Measurements from ENCODE around the gene PTHLH.

Gene PTHLH

DNA sequence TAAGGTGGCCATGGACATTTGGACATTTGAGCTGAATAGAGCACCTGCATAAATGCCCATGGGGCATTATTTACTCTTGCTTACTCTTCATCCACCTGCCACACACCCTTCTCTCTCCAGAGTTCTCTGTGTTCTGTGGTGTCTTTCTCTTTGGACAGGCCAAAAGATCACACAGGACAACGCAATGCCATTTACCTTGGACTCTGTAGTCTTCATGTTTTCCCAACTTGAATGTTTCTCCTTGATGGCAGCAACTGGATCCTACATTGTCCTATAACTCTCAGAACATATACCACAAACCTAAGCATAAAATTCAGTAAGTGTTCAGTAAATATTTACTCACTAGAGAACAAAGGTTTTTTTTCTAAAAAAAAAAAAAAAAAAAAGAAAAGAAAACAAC, 41.7 kb upstream of the PTHLH start:
- TF ChIP-seq, protein P1, sequence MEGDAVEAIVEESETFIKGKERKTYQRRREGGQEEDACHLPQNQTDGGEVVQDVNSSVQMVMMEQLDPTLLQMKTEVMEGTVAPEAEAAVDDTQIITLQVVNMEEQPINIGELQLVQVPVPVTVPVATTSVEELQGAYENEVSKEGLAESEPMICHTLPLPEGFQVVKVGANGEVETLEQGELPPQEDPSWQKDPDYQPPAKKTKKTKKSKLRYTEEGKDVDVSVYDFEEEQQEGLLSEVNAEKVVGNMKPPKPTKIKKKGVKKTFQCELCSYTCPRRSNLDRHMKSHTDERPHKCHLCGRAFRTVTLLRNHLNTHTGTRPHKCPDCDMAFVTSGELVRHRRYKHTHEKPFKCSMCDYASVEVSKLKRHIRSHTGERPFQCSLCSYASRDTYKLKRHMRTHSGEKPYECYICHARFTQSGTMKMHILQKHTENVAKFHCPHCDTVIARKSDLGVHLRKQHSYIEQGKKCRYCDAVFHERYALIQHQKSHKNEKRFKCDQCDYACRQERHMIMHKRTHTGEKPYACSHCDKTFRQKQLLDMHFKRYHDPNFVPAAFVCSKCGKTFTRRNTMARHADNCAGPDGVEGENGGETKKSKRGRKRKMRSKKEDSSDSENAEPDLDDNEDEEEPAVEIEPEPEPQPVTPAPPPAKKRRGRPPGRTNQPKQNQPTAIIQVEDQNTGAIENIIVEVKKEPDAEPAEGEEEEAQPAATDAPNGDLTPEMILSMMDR (IDR thresholded peaks at IDR 0.05; ENCODE audit: insufficient read depth, low read length, poor library complexity, severe bottlenecking): no peak
- no peak for DNase-seq (ENCODE audit: extremely low read depth, insufficient read length)

DNA sequence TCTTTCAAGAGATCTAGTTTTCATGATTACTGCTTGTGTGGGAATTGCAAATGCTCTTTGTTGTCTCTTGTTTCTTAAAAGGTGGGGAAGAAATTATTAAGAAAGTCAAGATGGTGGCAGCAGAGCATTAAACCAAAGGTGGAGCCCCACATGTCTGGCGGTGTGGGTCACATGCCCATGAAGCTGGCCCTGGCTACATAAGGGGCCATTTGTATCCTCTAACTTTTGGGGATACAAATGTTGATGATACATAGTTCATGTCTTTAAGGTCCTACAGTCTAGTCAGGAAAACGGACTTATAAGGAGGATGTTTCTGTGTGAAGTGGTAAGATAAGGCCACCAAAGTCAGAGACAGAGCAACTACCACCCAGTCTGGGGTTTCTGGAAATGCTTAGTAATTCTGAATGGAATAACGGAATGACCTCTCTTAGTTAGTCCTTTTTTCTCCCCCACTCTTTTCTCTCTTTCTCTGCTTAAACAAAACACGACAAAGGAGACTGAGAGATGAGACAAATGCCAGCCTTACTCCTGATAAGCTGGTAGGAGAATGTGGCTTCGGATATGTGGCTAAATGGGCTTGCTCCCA, 39.9 kb upstream of the PTHLH start:
- no peak for DNase-seq (ENCODE audit: extremely low read depth, insufficient read length)
- no peaks in the 10 kb centered on the region for H3K36me3 ChIP-seq (ENCODE audit: control insufficient read depth, insufficient read depth, low read length)
- H3K27me3 ChIP-seq (replicated peaks; ENCODE audit: control insufficient read depth, insufficient read depth, low read length): no peaks in the 10 kb centered on the region; the same call in 1 of the 2 replicates
- TF ChIP-seq, protein P1 (IDR thresholded peaks at IDR 0.05; ENCODE audit: insufficient read depth, low read length, poor library complexity, severe bottlenecking): no peak
- H3K4me3 ChIP-seq (replicated peaks; ENCODE audit: low read depth, low read length): no peak overlapping the region

More for the DNA sequence above, 41.7 kb upstream of the PTHLH start:
- H3K4me3 ChIP-seq (replicated peaks; ENCODE audit: low read depth, low read length): no peak overlapping the region
- H3K27me3 ChIP-seq (replicated peaks; ENCODE audit: control insufficient read depth, insufficient read depth, low read length): no peaks in the 10 kb centered on the region; the same call in 1 of the 2 replicates
- H3K36me3 ChIP-seq (ENCODE audit: control insufficient read depth, insufficient read depth, low read length): no peaks in the 10 kb centered on the region

DNA sequence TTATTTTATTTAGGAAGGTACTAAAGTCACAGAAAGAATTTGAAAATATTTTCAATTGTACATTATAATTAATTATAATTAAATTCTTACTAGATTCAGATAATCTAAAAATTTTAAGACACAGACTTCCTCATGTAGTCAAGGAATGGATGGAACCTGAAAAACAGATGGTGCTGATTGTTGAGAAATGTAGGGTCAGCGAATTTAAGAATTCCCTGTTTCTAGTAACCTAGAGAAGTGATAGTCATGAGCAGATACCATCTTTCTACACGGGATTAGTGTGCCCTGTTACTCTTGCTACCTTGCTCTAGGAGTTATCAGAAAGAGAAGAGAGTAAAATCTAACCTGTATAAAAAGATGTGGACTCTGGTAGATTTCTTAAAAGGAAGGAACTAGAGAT, 37.5 kb upstream of the PTHLH start:
- no peak overlapping the region for H3K4me3 ChIP-seq (replicated peaks; ENCODE audit: low read depth, low read length)
- TF ChIP-seq, protein P1 (IDR thresholded peaks at IDR 0.05; ENCODE audit: insufficient read depth, low read length, poor library complexity, severe bottlenecking): no peak
- H3K36me3 ChIP-seq (ENCODE audit: control insufficient read depth, insufficient read depth, low read length): no peaks in the 10 kb centered on the region

DNA sequence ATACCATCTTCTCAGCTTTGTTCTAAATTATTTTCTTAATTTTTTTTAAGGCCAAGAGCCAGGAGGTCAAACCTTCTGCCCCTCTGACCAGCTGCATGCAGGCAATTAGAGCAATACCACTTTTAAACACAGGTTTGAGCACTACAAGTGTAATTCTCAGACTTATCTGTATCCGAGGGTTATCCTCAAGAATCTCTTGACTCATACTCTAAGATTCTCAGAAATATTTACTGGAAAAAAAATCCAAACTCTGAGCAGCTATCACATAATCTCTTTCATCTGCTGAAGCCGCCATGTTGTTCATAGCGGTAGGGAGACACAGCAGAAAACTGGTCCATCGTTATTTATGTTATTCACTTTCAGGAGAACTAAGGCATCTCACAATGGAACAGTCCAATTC, 27.4 kb upstream of the PTHLH start:
- no peaks in the 10 kb centered on the region for H3K27me3 ChIP-seq (replicated peaks; ENCODE audit: control insufficient read depth, insufficient read depth, low read length)
- no peaks in the 10 kb centered on the region for H3K36me3 ChIP-seq (ENCODE audit: control insufficient read depth, insufficient read depth, low read length)
- H3K4me3 ChIP-seq (replicated peaks; ENCODE audit: low read depth, low read length): no peak overlapping the region
- DNase-seq (ENCODE audit: extremely low read depth, insufficient read length): no peak
- TF ChIP-seq, protein P1 (IDR thresholded peaks at IDR 0.05; ENCODE audit: insufficient read depth, low read length, poor library complexity, severe bottlenecking): no peak

More for the DNA sequence above, 37.5 kb upstream of the PTHLH start:
- H3K27me3 ChIP-seq (replicated peaks; ENCODE audit: control insufficient read depth, insufficient read depth, low read length): no peaks in the 10 kb centered on the region
- DNase-seq (ENCODE audit: extremely low read depth, insufficient read length): no peak

DNA sequence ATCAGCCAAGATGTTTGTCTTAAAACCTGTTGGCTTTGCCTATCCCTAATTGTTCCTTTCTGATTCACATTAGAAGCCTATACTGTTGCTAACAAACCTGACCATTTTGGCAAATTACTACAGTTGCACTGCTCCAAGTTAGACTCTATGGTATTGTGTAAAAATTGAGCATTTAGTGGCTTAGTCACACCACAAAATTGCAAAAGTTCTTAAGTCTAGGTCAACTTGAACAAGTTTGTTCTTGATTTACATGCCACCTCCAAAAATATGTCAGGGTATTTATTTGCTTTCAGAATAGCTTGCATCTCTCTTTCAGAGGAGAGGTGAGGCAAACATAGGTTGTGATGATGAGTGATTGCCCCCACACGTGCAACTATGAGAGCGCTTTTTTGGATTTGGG, 27.0 kb upstream of the PTHLH start:
- TF ChIP-seq, protein P1 (IDR thresholded peaks at IDR 0.05; ENCODE audit: insufficient read depth, low read length, poor library complexity, severe bottlenecking): no peak
- DNase-seq (ENCODE audit: extremely low read depth, insufficient read length): no peak
- H3K4me3 ChIP-seq (replicated peaks; ENCODE audit: low read depth, low read length): no peak overlapping the region
- no peaks in the 10 kb centered on the region for H3K27me3 ChIP-seq (replicated peaks; ENCODE audit: control insufficient read depth, insufficient read depth, low read length)
- no peaks in the 10 kb centered on the region for H3K36me3 ChIP-seq (ENCODE audit: control insufficient read depth, insufficient read depth, low read length)

DNA sequence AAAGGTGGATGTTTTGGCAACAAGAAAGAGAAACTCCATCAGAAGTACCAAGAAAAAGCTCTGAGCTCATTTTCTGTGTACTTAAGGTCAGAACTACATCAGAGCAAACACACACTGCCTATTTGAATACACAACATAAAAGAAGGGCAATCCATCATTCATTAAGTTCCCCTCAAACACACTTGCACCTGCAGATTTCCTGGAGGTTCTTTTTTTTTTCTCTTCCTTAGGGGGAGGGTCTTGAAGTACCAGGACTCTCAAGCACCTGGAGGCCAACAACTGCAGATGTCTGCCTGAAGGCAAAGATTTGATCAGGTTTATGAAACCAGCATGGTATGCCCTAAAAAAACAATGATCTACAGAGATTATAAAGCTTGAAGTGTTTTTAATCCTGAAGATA, 26.1 kb upstream of the PTHLH start:
- H3K27me3 ChIP-seq (replicated peaks; ENCODE audit: control insufficient read depth, insufficient read depth, low read length): no peaks in the 10 kb centered on the region
- H3K4me3 ChIP-seq (replicated peaks; ENCODE audit: low read depth, low read length): no peak overlapping the region
- H3K36me3 ChIP-seq (ENCODE audit: control insufficient read depth, insufficient read depth, low read length): no peaks in the 10 kb centered on the region
- no peak for DNase-seq (ENCODE audit: extremely low read depth, insufficient read length)
- TF ChIP-seq, protein P1 (IDR thresholded peaks at IDR 0.05; ENCODE audit: insufficient read depth, low read length, poor library complexity, severe bottlenecking): no peak
